K562 (cell line): ENCODE results near the gene MAP3K6. TPM values are rescaled to one million over a fixed set of nuclear protein-coding genes. Genes with fewer than 3 reads are reported as not detected.

Source experiments
- BCL6 ChIP-seq: fragments of 250-450 bp; sonication (Bioruptor Pico); IDR thresholded peaks from 2 replicates; pipeline ENCODE4 v1.4.0; 2020
- CGGBP1 ChIP-seq: fragments of 250-450 bp; sonication (Bioruptor Pico); IDR thresholded peaks from 2 replicates; pipeline ENCODE4 v1.9.0; 2021; ENCODE audit warnings: mild to moderate bottlenecking
- EZH2 ChIP-seq: IDR thresholded peaks from 2 replicates; pipeline ENCODE4 v1.6.1; 2012; ENCODE audit warnings: low read depth, mild to moderate bottlenecking, inconsistent platforms, low read length, borderline replicate concordance
- HMGXB4 ChIP-seq: sonication (generic); formaldehyde crosslinking; IDR thresholded peaks from 2 replicates; pipeline ENCODE4 v1.8.1; 2023; ENCODE audit warnings: mild to moderate bottlenecking, missing genetic modification reagents
- IRF2 ChIP-seq: sonication (generic); formaldehyde crosslinking; IDR thresholded peaks from 2 replicates; pipeline ENCODE4 v1.8.1; 2022; ENCODE audit warnings: mild to moderate bottlenecking, missing genetic modification reagents
- KLF10 ChIP-seq: fragments of 250-450 bp; sonication (Bioruptor Pico); IDR thresholded peaks from 2 replicates; pipeline ENCODE4 v1.6.1; 2021; ENCODE audit warnings: matching md5 sums
- KLF16 ChIP-seq: IDR thresholded peaks from 2 replicates; pipeline ENCODE4 v1.6.1; 2016; ENCODE audit warnings: antibody characterized with exemption
- MAFG ChIP-seq: fragments of 450-650 bp; conservative IDR thresholded peaks from 2 replicates; pipeline ENCODE4 v1.6.1; 2016; ENCODE audit warnings: missing genetic modification characterization, missing compliant biosample characterization
- MCM5 ChIP-seq: fragments of 450-650 bp; IDR thresholded peaks from 2 replicates; pipeline ENCODE4 v1.6.1; 2016; ENCODE audit warnings: low read depth
- NCOR1 ChIP-seq: fragments of 450-650 bp; IDR thresholded peaks from 2 replicates; pipeline ENCODE4 v1.6.1; 2016; ENCODE audit warnings: mild to moderate bottlenecking, moderate library complexity
- POLR2H ChIP-seq: IDR thresholded peaks from 2 replicates; pipeline ENCODE4 v1.6.1; 2016; ENCODE audit warnings: missing genetic modification characterization, low read depth, mild to moderate bottlenecking, control low read depth, missing compliant biosample characterization, moderate library complexity
- SIN3B ChIP-seq: fragments of 450-650 bp; IDR thresholded peaks from 2 replicates; pipeline ENCODE4 v1.6.1; 2017; ENCODE audit warnings: low read depth, mild to moderate bottlenecking, moderate library complexity
- SMAD2 ChIP-seq: fragments of 150-350 bp; IDR thresholded peaks from 2 replicates; pipeline ENCODE4 v1.6.1; 2014; ENCODE audit warnings: low read depth, mild to moderate bottlenecking, low read length
- SREBF1 ChIP-seq: fragments of 150-350 bp; IDR thresholded peaks from 2 replicates; pipeline ENCODE4 v1.6.1; 2014; ENCODE audit warnings: antibody characterized with exemption, low read depth, low read length, borderline replicate concordance
- SREBF2 ChIP-seq: sonication (generic); formaldehyde crosslinking; IDR thresholded peaks from 2 replicates; pipeline ENCODE4 v1.4.0; 2020; ENCODE audit warnings: mild to moderate bottlenecking, missing genetic modification reagents
- TAF1 ChIP-seq: IDR thresholded peaks from 2 replicates; pipeline ENCODE4 v1.6.1; 2011; ENCODE audit warnings: mild to moderate bottlenecking, low read length, moderate library complexity; ENCODE audit not compliant: insufficient read depth, control insufficient read depth, severe bottlenecking; ENCODE audit errors: extremely low read depth
- TAF7 ChIP-seq: fragments of 450-650 bp; IDR thresholded peaks from 2 replicates; pipeline ENCODE4 v1.6.1; 2016; ENCODE audit warnings: missing genetic modification characterization, missing compliant biosample characterization
- TCF15 ChIP-seq: fragments of 250-450 bp; sonication (Bioruptor Pico); IDR thresholded peaks from 2 replicates; pipeline ENCODE4 v1.8.0; 2022; ENCODE audit warnings: moderate library complexity, mild to moderate bottlenecking, inconsistent platforms
- THAP12 ChIP-seq: fragments of 250-450 bp; sonication (Bioruptor Pico); IDR thresholded peaks from 2 replicates; pipeline ENCODE4 v1.9.0; 2021; ENCODE audit warnings: mild to moderate bottlenecking, inconsistent platforms
- THAP7 ChIP-seq: fragments of 250-450 bp; sonication (Bioruptor Pico); IDR thresholded peaks from 2 replicates; pipeline ENCODE4 v1.5.0; 2021
- ZKSCAN3 ChIP-seq: fragments of 250-450 bp; sonication (Bioruptor Pico); IDR thresholded peaks from 2 replicates; pipeline ENCODE4 v1.4.0; 2020
- ZNF253 ChIP-seq: fragments of 250-450 bp; sonication (Bioruptor Pico); conservative IDR thresholded peaks from 2 replicates; pipeline ENCODE4 v1.6.1; 2021; ENCODE audit warnings: mild to moderate bottlenecking
- ZNF324 ChIP-seq: fragments of 250-450 bp; sonication (Bioruptor Pico); IDR thresholded peaks from 2 replicates; pipeline ENCODE4 v1.4.0; 2020; ENCODE audit warnings: mild to moderate bottlenecking
- ZNF668 ChIP-seq: fragments of 250-450 bp; sonication (Bioruptor Pico); IDR thresholded peaks from 2 replicates; pipeline ENCODE4 v1.8.0; 2022; ENCODE audit warnings: mild to moderate bottlenecking, inconsistent platforms
- polyA plus RNA-seq, 8 experiments: library from polyadenylated mRNA; depleted of rRNA in 4 of 8; stranded (reverse) in 5 of 8; unstranded in 3 of 8; fragments of >200 nt; fragmentation: Nextera tagmentation in 2 of 8; fragmentation: Illumina TruSeq in 1 of 8; extraction: Ambion mirVana in 2 of 8; extraction: Trizol in 1 of 8; gene quantifications; 2 replicates each; pipeline versions ENCODE4 v1.2.1 to v1.2.3, GENCODE V29; 2011 to 2014; ENCODE audit warnings: inconsistent platforms in 1 of 8, missing spikeins in 1 of 8
- total RNA-seq, 7 experiments: library from RNA; depleted of rRNA in 6 of 7; stranded (reverse); fragments of >200 nt in 6 of 7; fragmentation: Illumina TruSeq in 2 of 7; extraction: Trizol in 2 of 7; gene quantifications; 2 replicates each; pipeline versions ENCODE4 v1.2.1 to v1.2.3, GENCODE V29; 2011 to 2021; ENCODE audit warnings: low replicate concordance in 1 of 7

The MAP3K6 gene
- total and polyA plus RNA-seq, 9 of the 15 experiments (the other 6 are each of a cell fraction or from before 2014, with no cell fraction given) = 0.99 to 21.9 (median 7.0) TPM

GRCh38 chr1:27350663-27351540 is 15.9 kb downstream of the MAP3K6 start (continued):
- TF ChIP-seq KLF16 = no peak
- TF ChIP-seq THAP7 = no peak
- TF ChIP-seq MCM5 = no peak
- no peak for TF ChIP-seq MAFG (tag)
- TF ChIP-seq TAF1 = no peak
- no peak for TF ChIP-seq NCOR1
- no peak for TF ChIP-seq THAP12 (CRISPR knock-in tag)
- no peak for TF ChIP-seq POLR2H (tag)
- TF ChIP-seq SIN3B = no peak
- TF ChIP-seq CGGBP1 (CRISPR knock-in tag) = no peak
- TF ChIP-seq KLF10 (CRISPR knock-in tag) = no peak
- TF ChIP-seq TAF7 (tag) = no peak
- no peak for TF ChIP-seq BCL6 (CRISPR knock-in tag)
- no peak for TF ChIP-seq SREBF2 (CRISPR knock-in tag)
- no peak for TF ChIP-seq SMAD2
- TF ChIP-seq EZH2 = no peak
- TF ChIP-seq ZNF668 (CRISPR knock-in tag) = no peak
- TF ChIP-seq ZKSCAN3 (CRISPR knock-in tag) = no peak
- TF ChIP-seq ZNF253 = no peak
- TF ChIP-seq IRF2 (CRISPR knock-in tag) = no peak
- no peak for TF ChIP-seq SREBF1
- TF ChIP-seq ZNF324 = no peak
- no peak for TF ChIP-seq HMGXB4 (CRISPR knock-in tag)
- TF ChIP-seq TCF15 (CRISPR knock-in tag) = no peak
